ENCODE data around the gene BMP2K. TPM values are rescaled to one million over a fixed set of nuclear protein-coding genes. Genes with fewer than 3 reads are reported as not detected.
A peak's percentile ranks its signal among the peaks of the same experiment; 100 is the strongest.

Gene BMP2K
- total RNA-seq (10 to 100 TPM; 20.1 to 20.7 TPM), polyA plus RNA-seq (1.6 TPM)

GRCh38 chr4:78776079-78776728 is at the start of gene BMP2K:
Gene BMP2K (plus strand): TSS chr4:78776350. CDS start chr4:78776544, 194 bp downstream.
- peak within 1 kb of the TSS; percentile 99 for H3K4me3 ChIP-seq (ENCODE audit: low read length)
- POLR2A ChIA-PET, result interaction anchor here (0.8 kb wide), 1 partner anchor 163 kb away, joined by 3 read pairs; the partner anchor contains the start of gene PAQR3
- H3K27me3 ChIP-seq (ENCODE audit: insufficient read depth, low read length, poor library complexity, severe bottlenecking), result no peaks in the 10 kb centered on the region
- DNase-seq, result peak; percentile 71 to 88 (median 84)
- H3K36me3 ChIP-seq (ENCODE audit: insufficient read depth, low read length), result no peaks in the 10 kb centered on the region
- Mint-ChIP-seq H3K36me3 (peaks cover 0 to 8% (median 0%) of the 10 kb centered on the region in 3 donors), H3K27ac (peak within 1 kb of the TSS; percentile 94 to 97 (median 96)), H3K4me1 (peaks cover 17 to 24% (median 19%) of the 10 kb centered on the region in 3 donors), H3K4me3 (peak within 1 kb of the TSS; percentile 94 to 97 (median 95)), H3K9me3 (no peaks in the 10 kb centered on the region), H3K27me3 (peaks cover 0 to 3% of the 10 kb centered on the region in 2 donors)
- no peaks in the 10 kb centered on the region for H3K9me3 ChIP-seq (ENCODE audit: low read length)
- CTCF ChIA-PET, result interaction anchor here (1.2 to 1.3 kb wide), 2 partner anchors 88 to 162 kb away, joined by 3 to 4 read pairs; no protein-coding TSS in a partner anchor
- peaks cover 30% of the 10 kb centered on the region for H3K4me1 ChIP-seq (ENCODE audit: insufficient read depth, low read length)
- peak within 1 kb of the TSS; percentile 96 for H3K27ac ChIP-seq (ENCODE audit: low read depth, low read length)

- Mint-ChIP-seq H3K36me3 (no peaks in the 10 kb centered on the region), H3K27ac (no peak overlapping the region), H3K4me3 (no peak overlapping the region), H3K9me3 (no peaks in the 10 kb centered on the region), H3K27me3 (peaks cover 0 to 2% of the 10 kb centered on the region in 2 donors), H3K4me1 (peaks cover 1 to 4% (median 2%) of the 10 kb centered on the region in 3 donors)
- no peak for DNase-seq
- H3K36me3 ChIP-seq (ENCODE audit: insufficient read depth, low read length), result no peaks in the 10 kb centered on the region
- ChIA-PET CTCF (no interaction called here), POLR2A (no interaction called here)
- H3K9me3 ChIP-seq (ENCODE audit: low read length), result no peaks in the 10 kb centered on the region
- H3K27ac ChIP-seq (ENCODE audit: low read depth, low read length), result no peak overlapping the region
- peaks cover 4% of the 10 kb centered on the region for H3K4me1 ChIP-seq (ENCODE audit: insufficient read depth, low read length)
- H3K4me3 ChIP-seq (ENCODE audit: low read length), result no peak overlapping the region
- H3K27me3 ChIP-seq (ENCODE audit: insufficient read depth, low read length, poor library complexity, severe bottlenecking), result no peaks in the 10 kb centered on the region
These were observed 49.6 kb upstream of the BMP2K start for GRCh38 chr4:78726546-78726945.

- Mint-ChIP-seq H3K36me3 (no peaks in the 10 kb centered on the region), H3K4me1 (peaks cover 0 to 4% (median 0%) of the 10 kb centered on the region in 3 donors), H3K27me3 (peaks cover 0 to 2% of the 10 kb centered on the region in 2 donors), H3K4me3 (no peak overlapping the region), H3K27ac (no peak overlapping the region), H3K9me3 (no peaks in the 10 kb centered on the region)
- Histone ChIP-seq H3K4me3 (ENCODE audit: low read length) (no peak overlapping the region), H3K4me1 (ENCODE audit: insufficient read depth, low read length) (no peaks in the 10 kb centered on the region), H3K27ac (ENCODE audit: low read depth, low read length) (peak overlapping the region; percentile 21), H3K36me3 (ENCODE audit: insufficient read depth, low read length) (no peaks in the 10 kb centered on the region), H3K27me3 (ENCODE audit: insufficient read depth, low read length, poor library complexity, severe bottlenecking) (no peaks in the 10 kb centered on the region), H3K9me3 (ENCODE audit: low read length) (no peaks in the 10 kb centered on the region)
- ChIA-PET CTCF (interaction anchor here (2.0 kb wide), 1 partner anchor 12 kb away, joined by 4 read pairs; no protein-coding TSS in a partner anchor), POLR2A (no interaction called here)
- DNase-seq, result no peak
These were observed 43.6 kb upstream of the BMP2K start for GRCh38 chr4:78732332-78733104.

GRCh38 chr4:78734441-78735162 is 41.5 kb upstream of the BMP2K start:
- H3K4me1 Mint-ChIP-seq, result peaks cover 0 to 4% (median 0%) of the 10 kb centered on the region in 3 donors
- Histone ChIP-seq H3K4me3 (ENCODE audit: low read length) (no peak overlapping the region), H3K4me1 (ENCODE audit: insufficient read depth, low read length) (no peaks in the 10 kb centered on the region), H3K27me3 (ENCODE audit: insufficient read depth, low read length, poor library complexity, severe bottlenecking) (no peaks in the 10 kb centered on the region), H3K9me3 (ENCODE audit: low read length) (no peaks in the 10 kb centered on the region), H3K27ac (ENCODE audit: low read depth, low read length) (no peak overlapping the region), H3K36me3 (ENCODE audit: insufficient read depth, low read length) (no peaks in the 10 kb centered on the region)
- ChIA-PET POLR2A (no interaction called here), CTCF (interaction anchor here (2.0 kb wide), 1 partner anchor 10 kb away, joined by 4 read pairs; no protein-coding TSS in a partner anchor)
- H3K27ac Mint-ChIP-seq, result no peak overlapping the region
- DNase-seq, result no peak
- peaks cover 0 to 2% of the 10 kb centered on the region in 2 donors for H3K27me3 Mint-ChIP-seq
- no peaks in the 10 kb centered on the region for H3K9me3 Mint-ChIP-seq
- no peaks in the 10 kb centered on the region for H3K36me3 Mint-ChIP-seq
- no peak overlapping the region for H3K4me3 Mint-ChIP-seq

- CTCF ChIA-PET, result no interaction called here
- no peak overlapping the region for H3K27ac Mint-ChIP-seq
- H3K27me3 Mint-ChIP-seq, result no peaks in the 10 kb centered on the region
These were observed 40.5 kb upstream of the BMP2K start for GRCh38 chr4:78735697-78736096.

GRCh38 chr4:78737035-78737434 is 39.1 kb upstream of the BMP2K start:
- Mint-ChIP-seq H3K27ac (no peak overlapping the region), H3K36me3 (no peaks in the 10 kb centered on the region), H3K27me3 (no peaks in the 10 kb centered on the region), H3K9me3 (no peaks in the 10 kb centered on the region), H3K4me3 (no peak overlapping the region), H3K4me1 (peaks cover 0 to 4% (median 0%) of the 10 kb centered on the region in 3 donors)
- Histone ChIP-seq H3K36me3 (ENCODE audit: insufficient read depth, low read length) (no peaks in the 10 kb centered on the region), H3K27me3 (ENCODE audit: insufficient read depth, low read length, poor library complexity, severe bottlenecking) (no peaks in the 10 kb centered on the region), H3K4me1 (ENCODE audit: insufficient read depth, low read length) (no peaks in the 10 kb centered on the region), H3K27ac (ENCODE audit: low read depth, low read length) (no peak overlapping the region), H3K9me3 (ENCODE audit: low read length) (no peaks in the 10 kb centered on the region), H3K4me3 (ENCODE audit: low read length) (no peak overlapping the region)
- no peak for DNase-seq
- POLR2A ChIA-PET, result no interaction called here
- CTCF ChIA-PET, result no interaction called here

More at GRCh38 chr4:78735697-78736096, 40.5 kb upstream of the BMP2K start:
- no peaks in the 10 kb centered on the region for H3K27me3 ChIP-seq (ENCODE audit: insufficient read depth, low read length, poor library complexity, severe bottlenecking)
- POLR2A ChIA-PET, result no interaction called here
- no peak overlapping the region for H3K4me3 Mint-ChIP-seq
- H3K4me1 Mint-ChIP-seq, result peaks cover 0 to 4% (median 0%) of the 10 kb centered on the region in 3 donors
- H3K36me3 ChIP-seq (ENCODE audit: insufficient read depth, low read length), result no peaks in the 10 kb centered on the region
- H3K27ac ChIP-seq (ENCODE audit: low read depth, low read length), result no peak overlapping the region
- H3K4me1 ChIP-seq (ENCODE audit: insufficient read depth, low read length), result no peaks in the 10 kb centered on the region
- H3K4me3 ChIP-seq (ENCODE audit: low read length), result no peak overlapping the region
- no peak for DNase-seq
- H3K9me3 ChIP-seq (ENCODE audit: low read length), result no peaks in the 10 kb centered on the region
- no peaks in the 10 kb centered on the region for H3K36me3 Mint-ChIP-seq
- no peaks in the 10 kb centered on the region for H3K9me3 Mint-ChIP-seq

GRCh38 chr4:78737973-78738372 is 38.2 kb upstream of the BMP2K start:
- Mint-ChIP-seq H3K27ac (peak overlapping the region in 1 of 8 donors; percentile 68), H3K4me1 (peaks cover 0 to 4% (median 0%) of the 10 kb centered on the region in 3 donors), H3K9me3 (no peaks in the 10 kb centered on the region), H3K4me3 (no peak overlapping the region), H3K36me3 (no peaks in the 10 kb centered on the region), H3K27me3 (no peaks in the 10 kb centered on the region)
- CTCF ChIA-PET, result no interaction called here
- no peaks in the 10 kb centered on the region for H3K36me3 ChIP-seq (ENCODE audit: insufficient read depth, low read length)
- DNase-seq, result no peak
- no peaks in the 10 kb centered on the region for H3K27me3 ChIP-seq (ENCODE audit: insufficient read depth, low read length, poor library complexity, severe bottlenecking)
- no peak overlapping the region for H3K27ac ChIP-seq (ENCODE audit: low read depth, low read length)
- no peak overlapping the region for H3K4me3 ChIP-seq (ENCODE audit: low read length)
- no peaks in the 10 kb centered on the region for H3K4me1 ChIP-seq (ENCODE audit: insufficient read depth, low read length)
- POLR2A ChIA-PET, result no interaction called here
- no peaks in the 10 kb centered on the region for H3K9me3 ChIP-seq (ENCODE audit: low read length)

- CTCF ChIA-PET, result no interaction called here
- Mint-ChIP-seq H3K36me3 (no peaks in the 10 kb centered on the region), H3K4me3 (no peak overlapping the region), H3K9me3 (no peaks in the 10 kb centered on the region), H3K27me3 (no peaks in the 10 kb centered on the region), H3K27ac (no peak overlapping the region), H3K4me1 (no peaks in the 10 kb centered on the region)
- Histone ChIP-seq H3K4me1 (ENCODE audit: insufficient read depth, low read length) (no peaks in the 10 kb centered on the region), H3K27me3 (ENCODE audit: insufficient read depth, low read length, poor library complexity, severe bottlenecking) (no peaks in the 10 kb centered on the region), H3K36me3 (ENCODE audit: insufficient read depth, low read length) (no peaks in the 10 kb centered on the region), H3K9me3 (ENCODE audit: low read length) (no peaks in the 10 kb centered on the region), H3K27ac (ENCODE audit: low read depth, low read length) (no peak overlapping the region), H3K4me3 (ENCODE audit: low read length) (no peak overlapping the region)
- DNase-seq, result no peak
- POLR2A ChIA-PET, result no interaction called here
These were observed 33.9 kb upstream of the BMP2K start for GRCh38 chr4:78742300-78742699.

Data from CD8-positive, alpha-beta memory T cell (primary cell).